Fibroblast of mammary gland (primary cell): ENCODE results near the gene DCN.
A peak's percentile ranks its signal among the peaks of the same experiment; 100 is the strongest.

Experiments used
- DNase-seq: peaks from one replicate; pipeline ENCODE4 v3.0.0-alpha.2; 2010; ENCODE audit warnings: low read depth
- H3K4me3 ChIP-seq: 2 replicates; pipeline ENCODE4 v1.5.1; 2011; ENCODE audit warnings: low read depth, mild to moderate bottlenecking, low read length, moderate library complexity; ENCODE audit not compliant: control insufficient read depth
- TF ChIP-seq, protein P1 (sequence below): conservative IDR thresholded peaks from 2 replicates; pipeline ENCODE4 v1.5.1; 2011; ENCODE audit warnings: low read depth, low read length, inconsistent platforms; ENCODE audit not compliant: control insufficient read depth, insufficient read depth

The DCN gene

DNA sequence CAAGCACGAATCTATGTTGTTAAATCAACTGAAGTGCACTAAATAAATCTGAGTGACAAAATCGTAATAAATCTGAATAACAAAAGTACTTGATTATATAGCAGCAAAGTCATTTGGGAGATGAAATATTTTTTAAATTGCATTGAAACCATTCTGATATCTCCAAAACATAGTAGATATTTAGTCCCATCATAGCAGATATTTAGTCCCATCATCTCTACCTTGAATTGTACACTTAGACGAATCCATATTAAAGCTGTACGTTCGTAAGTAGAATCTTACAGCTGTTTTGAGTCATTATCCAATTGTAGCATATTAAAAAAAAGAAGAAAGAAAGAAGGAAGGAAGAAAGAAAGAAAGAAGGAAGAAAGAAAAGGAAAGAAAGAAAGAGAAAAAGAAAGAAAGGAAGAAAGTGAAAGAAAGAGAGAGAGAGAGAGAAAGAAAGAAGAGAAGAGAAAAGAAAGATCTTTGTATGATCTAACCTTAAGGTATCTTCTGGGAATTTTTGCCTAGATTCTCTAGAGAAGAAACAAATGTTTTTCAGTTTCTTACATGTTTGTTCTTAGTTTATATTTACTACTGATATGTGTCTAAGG, 2.6 kb downstream of the DCN start:
- DNase-seq, result no peak
- TF ChIP-seq, protein P1, sequence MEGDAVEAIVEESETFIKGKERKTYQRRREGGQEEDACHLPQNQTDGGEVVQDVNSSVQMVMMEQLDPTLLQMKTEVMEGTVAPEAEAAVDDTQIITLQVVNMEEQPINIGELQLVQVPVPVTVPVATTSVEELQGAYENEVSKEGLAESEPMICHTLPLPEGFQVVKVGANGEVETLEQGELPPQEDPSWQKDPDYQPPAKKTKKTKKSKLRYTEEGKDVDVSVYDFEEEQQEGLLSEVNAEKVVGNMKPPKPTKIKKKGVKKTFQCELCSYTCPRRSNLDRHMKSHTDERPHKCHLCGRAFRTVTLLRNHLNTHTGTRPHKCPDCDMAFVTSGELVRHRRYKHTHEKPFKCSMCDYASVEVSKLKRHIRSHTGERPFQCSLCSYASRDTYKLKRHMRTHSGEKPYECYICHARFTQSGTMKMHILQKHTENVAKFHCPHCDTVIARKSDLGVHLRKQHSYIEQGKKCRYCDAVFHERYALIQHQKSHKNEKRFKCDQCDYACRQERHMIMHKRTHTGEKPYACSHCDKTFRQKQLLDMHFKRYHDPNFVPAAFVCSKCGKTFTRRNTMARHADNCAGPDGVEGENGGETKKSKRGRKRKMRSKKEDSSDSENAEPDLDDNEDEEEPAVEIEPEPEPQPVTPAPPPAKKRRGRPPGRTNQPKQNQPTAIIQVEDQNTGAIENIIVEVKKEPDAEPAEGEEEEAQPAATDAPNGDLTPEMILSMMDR, result no peak
- peak overlapping the region; percentile 51 for H3K4me3 ChIP-seq

DNA sequence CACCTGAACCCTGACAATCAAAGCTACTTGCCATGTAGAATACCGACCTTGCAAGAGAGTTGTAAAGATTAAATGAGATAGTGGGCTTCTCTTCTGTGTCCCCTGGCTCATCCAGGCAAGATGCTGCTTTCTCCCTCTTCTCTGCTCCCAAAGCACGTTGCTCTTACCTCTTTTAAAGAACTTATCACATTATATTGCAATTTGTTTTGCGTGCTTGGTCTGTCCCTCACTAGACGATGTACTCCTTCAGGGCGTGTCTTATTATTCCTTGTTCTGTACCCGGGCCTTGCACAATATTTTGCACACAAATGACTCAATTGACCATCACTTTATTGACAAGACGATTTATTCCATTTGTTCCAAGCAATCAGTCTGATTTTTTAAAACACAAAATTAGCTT, 3.3 kb downstream of the DCN start:
- peak; percentile 84 for DNase-seq
- TF ChIP-seq, protein P1, result no peak
- H3K4me3 ChIP-seq, result peak overlapping the region; percentile 51

DNA sequence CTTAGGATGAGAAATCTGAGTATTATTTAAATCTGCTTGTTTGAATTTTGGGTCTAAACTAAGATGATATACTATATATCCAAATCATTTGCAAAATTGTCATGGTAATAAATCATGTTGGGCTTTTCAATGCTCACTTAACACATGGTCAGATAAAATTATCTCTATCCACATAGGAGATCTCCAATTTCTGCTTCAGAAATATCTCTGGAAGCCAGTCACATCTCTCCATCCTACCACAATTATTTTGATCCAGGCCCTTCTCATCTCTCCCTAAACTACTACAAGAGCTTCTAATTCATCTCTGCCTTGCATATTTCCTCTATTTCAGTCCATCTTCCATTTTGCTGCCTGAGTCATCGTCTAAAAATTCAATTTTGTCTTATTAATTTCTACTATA, 3.8 kb downstream of the DCN start:
- TF ChIP-seq, protein P1, result no peak
- no peak for DNase-seq
- peak overlapping the region; percentile 51 for H3K4me3 ChIP-seq

DNA sequence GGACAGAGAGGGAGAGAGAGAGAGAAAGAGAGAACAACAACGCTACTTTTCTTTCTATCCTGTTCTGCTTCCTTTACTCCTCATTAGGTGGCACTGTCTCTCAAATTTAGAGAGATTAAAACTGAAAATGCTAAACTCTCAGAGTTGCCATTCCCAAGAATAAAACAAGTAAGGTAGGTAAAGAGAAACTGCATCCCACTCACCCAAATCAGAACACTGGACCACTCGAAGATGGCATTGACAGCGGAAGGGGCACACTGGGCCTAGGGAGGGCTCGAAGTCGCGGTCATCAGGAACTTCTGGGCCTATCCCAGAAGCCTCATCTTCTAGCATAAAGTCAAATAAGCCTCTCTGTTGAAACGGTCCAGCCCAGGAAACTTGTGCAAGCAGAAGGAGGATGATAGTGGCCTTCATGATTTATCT, 4.5 kb downstream of the DCN start:
- DNase-seq, result peak; percentile 69
- TF ChIP-seq, protein P1, result peak; percentile 71
- peak overlapping the region; percentile 51 for H3K4me3 ChIP-seq

DNA sequence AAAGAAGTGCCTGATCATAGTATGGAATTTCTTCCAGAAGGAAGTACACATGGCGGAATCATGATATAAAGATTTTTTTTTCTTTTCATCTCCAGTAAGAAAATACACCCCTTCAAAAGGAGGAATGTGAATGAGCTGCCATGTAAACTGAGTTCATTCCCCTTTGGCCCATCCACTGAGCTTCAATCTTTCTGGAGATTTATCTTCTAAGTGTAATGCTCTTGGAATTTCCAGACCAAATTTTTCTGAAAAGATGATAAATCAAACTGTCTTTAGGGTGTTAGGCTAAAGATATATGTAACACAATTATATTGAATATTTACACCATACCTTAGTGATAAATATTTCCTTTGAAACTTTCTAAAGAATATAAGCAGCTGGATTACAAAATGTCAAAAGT, 5.2 kb downstream of the DCN start:
- peak overlapping the region; percentile 51 for H3K4me3 ChIP-seq
- DNase-seq, result no peak
- TF ChIP-seq, protein P1, result no peak

DNA sequence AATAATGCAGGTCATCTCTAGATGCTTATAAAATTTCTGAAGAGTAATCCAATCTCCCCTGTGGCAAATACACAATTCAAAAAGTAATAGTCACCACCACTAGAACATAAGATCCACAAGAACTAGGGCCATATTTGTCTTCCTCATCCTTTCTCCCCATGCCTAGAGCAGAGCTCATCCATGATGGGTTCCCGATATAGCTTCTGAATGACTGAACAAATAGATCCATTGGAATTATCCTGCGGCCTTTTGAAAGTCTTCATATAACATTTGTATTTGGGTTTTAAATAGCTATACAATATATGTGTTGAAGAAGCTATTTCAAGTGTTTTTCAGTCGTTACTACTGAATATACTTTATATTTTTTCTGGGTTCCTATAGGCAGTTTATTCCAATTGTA, 5.7 kb downstream of the DCN start:
- H3K4me3 ChIP-seq, result peak overlapping the region; percentile 51

More for the DNA sequence above, 5.7 kb downstream of the DCN start:
- no peak for DNase-seq
- TF ChIP-seq, protein P1, result no peak
